ENCODE data around the gene PXMP2.

PXMP2 gene

GRCh38 chr12:132723015-132723763, 35.8 kb downstream of the PXMP2 start:
- no peak for DNase-seq (ENCODE audit: low read depth, low spot score)

GRCh38 chr12:132723764-132724140, 36.4 kb downstream of the PXMP2 start:
- DNase-seq (ENCODE audit: low read depth, low spot score) = no peak

- no peak for DNase-seq (ENCODE audit: low read depth, low spot score)
These were observed 37.3 kb downstream of the PXMP2 start for GRCh38 chr12:132724506-132725241.

DNA sequence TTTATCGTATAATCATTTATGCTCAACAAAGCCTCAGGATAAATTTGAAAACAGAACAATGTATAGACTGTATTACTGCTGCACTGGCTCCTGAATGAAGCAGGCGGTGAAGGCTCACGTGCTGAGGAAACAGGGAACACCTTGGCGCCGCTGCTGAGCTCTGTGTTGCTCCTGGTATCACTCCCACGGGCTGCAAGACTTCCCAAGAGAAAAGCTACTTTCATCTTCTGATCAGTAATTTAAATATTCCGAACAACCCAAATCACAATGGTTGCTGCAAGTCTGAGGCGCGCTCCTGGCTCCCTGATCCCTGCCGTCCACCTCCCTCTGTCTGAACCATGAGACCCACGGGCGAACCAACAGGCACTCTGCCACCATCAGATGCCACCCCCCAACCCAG, 39.0 kb downstream of the PXMP2 start:
- no peak for DNase-seq (ENCODE audit: low read depth, low spot score)

GRCh38 chr12:132727091-132727794, 39.9 kb downstream of the PXMP2 start:
- DNase-seq (ENCODE audit: low read depth, low spot score) = no peak

DNA sequence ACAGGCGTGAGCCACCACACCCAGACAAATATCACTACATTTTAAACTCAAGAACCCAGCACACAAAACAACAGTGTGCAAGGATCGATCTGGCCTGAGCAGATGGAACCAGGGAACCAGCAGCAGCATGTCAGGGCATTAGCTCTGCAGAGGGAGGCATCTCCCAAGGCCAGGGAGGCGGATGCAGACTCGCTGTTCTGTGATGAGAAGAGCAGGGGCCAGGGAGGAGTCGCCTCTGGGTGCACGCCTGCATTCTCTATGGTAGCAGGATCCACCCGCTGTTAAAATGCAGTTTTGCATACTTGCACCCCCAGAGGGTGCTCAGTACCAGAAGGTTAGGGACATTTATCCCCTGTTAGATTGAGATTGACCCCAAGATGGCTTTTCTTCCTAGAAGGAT, 41.1 kb downstream of the PXMP2 start:
- no peak for DNase-seq (ENCODE audit: low read depth, low spot score)

DNA sequence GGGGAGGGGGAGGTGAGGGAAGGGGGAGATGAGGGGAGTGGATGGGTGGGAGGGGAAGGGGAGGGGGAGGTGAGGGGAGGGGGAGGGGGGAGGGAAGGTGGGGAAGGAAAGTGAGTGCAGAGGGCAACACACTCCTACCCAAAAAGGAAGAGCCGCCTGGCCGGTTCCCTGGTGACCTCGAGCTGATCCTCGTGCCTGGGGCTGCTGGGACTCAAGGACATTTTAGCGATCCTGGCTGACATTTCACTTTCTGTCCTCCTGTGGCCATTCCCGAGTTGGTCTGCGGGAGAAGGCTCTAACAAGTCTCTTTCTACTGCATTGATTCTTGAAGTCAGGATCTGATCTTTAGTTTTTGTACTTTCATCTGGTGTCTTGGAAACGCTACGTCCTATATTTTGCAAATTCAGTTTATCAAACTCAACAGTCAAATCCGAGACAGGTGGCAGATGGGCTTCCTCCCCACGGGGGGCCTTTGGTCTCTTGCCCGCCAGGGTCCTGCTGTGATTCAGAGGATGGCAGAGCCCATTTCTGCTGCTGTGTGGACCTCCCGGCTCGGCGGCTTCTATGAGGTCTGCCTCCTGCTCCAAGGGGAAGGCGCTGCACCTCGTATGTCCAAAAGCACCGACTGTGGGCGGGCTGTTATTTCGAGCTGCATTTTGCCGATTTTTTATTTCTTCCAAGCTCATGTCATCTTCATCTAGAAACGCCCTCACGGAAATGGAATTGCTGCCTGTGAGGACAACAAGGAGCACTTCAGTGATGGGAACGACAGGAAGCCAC, 42.3 kb downstream of the PXMP2 start:
- no peak for DNase-seq (ENCODE audit: low read depth, low spot score)

DNA sequence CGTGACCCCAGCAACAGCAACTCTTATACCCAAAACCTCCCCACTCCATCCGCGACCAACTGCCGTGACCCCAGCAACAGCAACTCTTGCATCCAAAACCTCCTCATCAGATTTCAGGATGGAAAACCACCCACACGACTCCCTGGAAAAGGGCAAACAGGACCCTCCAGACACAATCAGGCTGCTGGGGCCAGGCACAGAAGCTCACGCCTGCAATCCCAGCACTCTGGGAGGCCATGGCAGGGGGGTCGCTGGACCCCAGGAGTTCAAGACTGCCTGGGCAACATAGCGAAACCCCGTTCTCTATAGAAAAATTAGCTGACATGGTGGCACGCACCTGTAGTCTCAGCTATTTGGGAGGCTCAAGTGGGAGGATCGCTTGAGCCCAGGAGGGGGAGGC, 43.0 kb downstream of the PXMP2 start:
- no peak for DNase-seq (ENCODE audit: low read depth, low spot score)

DNA sequence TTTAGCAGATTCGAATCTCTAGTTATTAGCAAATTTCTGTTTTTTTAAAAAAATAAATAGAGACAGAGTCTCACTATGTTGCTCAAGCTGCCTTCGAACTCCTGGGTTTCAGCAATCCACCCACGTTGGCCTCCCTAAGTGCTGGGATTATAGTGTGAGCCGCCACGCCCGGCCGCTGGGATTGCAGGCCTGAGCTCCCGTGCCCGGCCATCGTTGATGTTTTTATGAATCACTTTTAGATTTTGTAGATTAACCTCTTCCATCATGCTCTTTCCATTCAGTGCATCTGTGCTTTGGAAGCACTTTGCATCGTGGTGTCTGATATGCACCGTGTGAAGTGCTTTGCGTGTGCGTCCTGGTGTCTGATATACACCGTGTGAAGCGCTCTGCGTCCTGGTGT, 44.2 kb downstream of the PXMP2 start:
- DNase-seq (ENCODE audit: low read depth, low spot score) = no peak

DNA sequence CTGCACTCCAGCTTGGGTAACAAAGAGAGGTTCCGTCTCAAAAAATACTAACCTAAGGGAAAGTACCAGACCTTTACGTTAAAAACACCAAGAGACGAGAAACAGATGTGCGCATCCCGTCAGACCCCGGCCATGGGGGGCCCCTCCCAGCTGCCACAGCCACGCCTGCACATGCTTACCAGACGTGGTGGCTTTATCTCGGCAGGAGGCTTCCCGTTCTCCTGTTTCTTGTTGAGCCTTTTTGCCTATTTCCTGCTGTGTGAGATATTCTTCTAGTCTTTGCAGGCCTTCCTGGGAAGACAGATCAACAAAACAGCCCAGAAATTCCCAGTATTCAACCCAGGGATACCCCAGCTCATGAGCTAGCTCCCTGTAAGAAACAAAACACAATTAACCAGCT, 46.8 kb downstream of the PXMP2 start:
- DNase-seq (ENCODE audit: low read depth, low spot score) = peak; percentile 95

- DNase-seq (ENCODE audit: low read depth, low spot score) = no peak
These were observed 48.1 kb downstream of the PXMP2 start for GRCh38 chr12:132735496-132735895.

DNA sequence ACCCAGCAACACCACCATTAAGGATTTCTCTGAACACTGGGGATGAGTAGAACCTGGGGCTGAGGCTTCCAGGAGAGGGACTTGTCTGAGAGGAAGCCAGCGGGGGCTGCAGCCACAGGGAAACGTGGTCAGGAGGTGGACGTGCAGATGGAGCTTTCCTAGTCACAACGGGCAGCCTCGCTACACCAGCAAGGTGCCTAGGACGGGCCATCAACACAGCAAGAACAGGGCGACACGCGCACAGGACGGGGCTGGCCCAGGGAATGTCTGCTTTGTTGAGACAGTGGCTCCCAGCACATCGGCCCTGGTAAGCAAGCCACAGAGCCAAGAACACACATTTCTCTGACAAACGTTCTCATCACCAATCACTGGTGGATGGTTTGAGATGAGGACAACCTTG, 49.0 kb downstream of the PXMP2 start:
- no peak for DNase-seq (ENCODE audit: low read depth, low spot score)

- no peak for DNase-seq (ENCODE audit: low read depth, low spot score)
These were observed 49.5 kb downstream of the PXMP2 start for GRCh38 chr12:132736913-132737312.

- DNase-seq (ENCODE audit: low read depth, low spot score) = no peak
These were observed 52.4 kb downstream of the PXMP2 start for GRCh38 chr12:132739600-132740312.

DNA sequence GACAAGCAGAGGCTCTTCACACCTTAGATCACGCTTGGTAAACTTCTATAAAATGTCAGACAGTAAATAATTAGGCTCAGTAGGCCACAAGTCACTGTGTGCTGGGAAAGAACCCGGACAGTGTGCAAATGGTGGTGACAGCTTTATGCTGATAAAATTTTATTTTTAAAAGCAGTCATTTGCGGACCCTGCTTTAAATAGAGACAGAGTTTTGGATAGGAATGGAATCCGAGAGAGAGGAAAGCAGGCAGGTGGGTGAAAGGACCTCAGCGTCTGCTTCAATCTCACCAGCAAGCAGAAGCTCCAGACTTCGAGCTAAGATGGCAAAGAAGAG, 52.9 kb downstream of the PXMP2 start:
- no peak for DNase-seq (ENCODE audit: low read depth, low spot score)

DNA sequence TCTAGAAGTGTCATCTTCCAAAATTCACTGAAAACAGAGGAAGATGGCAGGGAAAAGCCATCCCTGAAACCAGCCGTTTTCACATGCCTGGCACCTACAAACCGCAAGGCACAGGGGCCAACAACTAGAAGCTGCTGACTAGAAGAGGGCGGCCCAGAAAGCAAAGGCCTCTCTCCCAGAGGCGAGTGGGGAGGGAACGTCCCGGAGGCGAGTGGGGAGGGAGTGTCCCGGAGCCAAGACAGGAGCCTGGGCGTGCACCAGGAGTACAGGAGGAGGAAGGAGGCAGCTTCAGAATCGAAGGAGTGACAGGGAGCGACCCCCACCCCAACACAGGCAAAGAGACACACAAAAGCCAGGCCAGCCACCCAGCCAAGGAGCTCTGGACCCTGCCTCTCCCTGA, 53.3 kb downstream of the PXMP2 start:
- no peak for DNase-seq (ENCODE audit: low read depth, low spot score)

GRCh38 chr12:132741620-132742019, 54.2 kb downstream of the PXMP2 start:
- DNase-seq (ENCODE audit: low read depth, low spot score) = no peak

- DNase-seq (ENCODE audit: low read depth, low spot score) = no peak
These were observed 56.4 kb downstream of the PXMP2 start for GRCh38 chr12:132743831-132744230.

DNA sequence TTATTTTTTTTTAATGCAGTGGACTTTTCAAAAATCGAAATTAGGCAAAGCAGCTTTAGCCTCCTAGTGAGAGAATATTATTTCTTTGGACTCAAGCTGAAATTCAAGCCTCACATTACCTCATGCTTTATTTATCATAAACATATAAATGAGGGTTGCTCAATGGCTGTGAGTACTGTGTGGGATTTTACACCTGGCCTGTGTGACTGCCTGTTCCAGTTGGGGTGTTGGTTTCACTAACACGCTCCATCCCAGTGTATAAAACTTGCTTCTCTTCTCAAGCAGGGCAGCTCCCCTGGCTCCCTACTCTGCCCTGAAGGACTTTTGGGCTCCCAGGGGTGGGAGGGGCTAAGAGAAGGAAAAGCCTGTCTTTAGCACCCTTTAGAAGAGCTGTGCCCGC, 59.2 kb downstream of the PXMP2 start:
- no peak for DNase-seq (ENCODE audit: low read depth, low spot score)

DNA sequence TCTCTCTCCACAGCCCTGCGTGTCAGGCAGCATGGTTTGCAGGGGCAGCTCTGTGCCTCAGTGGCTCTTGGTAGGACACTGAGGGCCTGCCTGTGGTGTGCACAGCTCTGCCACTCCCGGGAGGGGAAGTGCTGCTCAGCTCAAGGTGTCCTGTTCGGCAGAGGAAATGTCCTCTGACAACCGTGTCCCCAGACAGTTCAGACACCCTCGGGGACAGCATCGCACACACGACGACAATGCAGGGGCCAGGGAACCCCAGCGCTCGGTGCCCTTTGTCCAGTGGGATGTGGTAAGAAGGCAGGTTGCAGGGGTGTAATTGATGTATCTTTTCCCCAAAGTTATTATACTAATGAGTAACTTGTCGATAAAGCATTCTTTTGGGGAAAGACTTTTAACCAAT, 60.0 kb downstream of the PXMP2 start:
- no peak for DNase-seq (ENCODE audit: low read depth, low spot score)

GRCh38 chr12:132747896-132748295, 60.5 kb downstream of the PXMP2 start:
- DNase-seq (ENCODE audit: low read depth, low spot score) = no peak
